HFFc6 (cell line): ENCODE results near the gene PCBP1. TPM values are rescaled to one million over a fixed set of nuclear protein-coding genes. Genes with fewer than 3 reads are reported as not detected.

Experiments used
- DNase-seq: peaks from one replicate; pipeline ENCODE4 v3.0.0-alpha.2; 2018
- H3K27ac Mint-ChIP-seq: 2 replicates; pipeline ENCODE4 v1.8.0; 2020; ENCODE audit warnings: mild to moderate bottlenecking, mixed read lengths
- H3K27me3 Mint-ChIP-seq: 2 replicates; pipeline ENCODE4 v1.8.0; 2021; ENCODE audit warnings: mild to moderate bottlenecking, moderate library complexity, mixed read lengths; ENCODE audit not compliant: insufficient read depth
- H3K36me3 Mint-ChIP-seq: 2 replicates; pipeline ENCODE4 v1.8.0; 2021; ENCODE audit warnings: low read depth, mixed read lengths
- H3K4me1 Mint-ChIP-seq: 2 replicates; pipeline ENCODE4 v1.8.0; 2020; ENCODE audit warnings: low read depth, mixed read lengths
- H3K4me3 Mint-ChIP-seq: 2 replicates; pipeline ENCODE4 v1.8.0; 2020; ENCODE audit warnings: mild to moderate bottlenecking, moderate library complexity, mixed read lengths
- H3K9me3 Mint-ChIP-seq: 2 replicates; pipeline ENCODE4 v1.8.0; 2020; ENCODE audit warnings: mild to moderate bottlenecking, mixed read lengths
- total RNA-seq, 6 experiments: library from RNA; stranded (reverse); fragmentation: NEBNext Ultra II Directional; extraction: Animal tissue kit (Norgen Biotek cat#: 25700); gene quantifications; 2 replicates in 1 of 6; 3 replicates in 5 of 6; pipeline ENCODE4 v1.2.3, GENCODE V29; 2021
- TF ChIP-seq, protein P1 (sequence below): fragments of 200-600 bp; sonication (generic); IDR thresholded peaks from 2 replicates; pipeline ENCODE4 v1.5.0; 2021; ENCODE audit warnings: antibody characterized with exemption, mild to moderate bottlenecking

PCBP1 gene
- total RNA-seq, 6 experiments from 2014 or later = 293 to 369 (median 361) TPM

DNA sequence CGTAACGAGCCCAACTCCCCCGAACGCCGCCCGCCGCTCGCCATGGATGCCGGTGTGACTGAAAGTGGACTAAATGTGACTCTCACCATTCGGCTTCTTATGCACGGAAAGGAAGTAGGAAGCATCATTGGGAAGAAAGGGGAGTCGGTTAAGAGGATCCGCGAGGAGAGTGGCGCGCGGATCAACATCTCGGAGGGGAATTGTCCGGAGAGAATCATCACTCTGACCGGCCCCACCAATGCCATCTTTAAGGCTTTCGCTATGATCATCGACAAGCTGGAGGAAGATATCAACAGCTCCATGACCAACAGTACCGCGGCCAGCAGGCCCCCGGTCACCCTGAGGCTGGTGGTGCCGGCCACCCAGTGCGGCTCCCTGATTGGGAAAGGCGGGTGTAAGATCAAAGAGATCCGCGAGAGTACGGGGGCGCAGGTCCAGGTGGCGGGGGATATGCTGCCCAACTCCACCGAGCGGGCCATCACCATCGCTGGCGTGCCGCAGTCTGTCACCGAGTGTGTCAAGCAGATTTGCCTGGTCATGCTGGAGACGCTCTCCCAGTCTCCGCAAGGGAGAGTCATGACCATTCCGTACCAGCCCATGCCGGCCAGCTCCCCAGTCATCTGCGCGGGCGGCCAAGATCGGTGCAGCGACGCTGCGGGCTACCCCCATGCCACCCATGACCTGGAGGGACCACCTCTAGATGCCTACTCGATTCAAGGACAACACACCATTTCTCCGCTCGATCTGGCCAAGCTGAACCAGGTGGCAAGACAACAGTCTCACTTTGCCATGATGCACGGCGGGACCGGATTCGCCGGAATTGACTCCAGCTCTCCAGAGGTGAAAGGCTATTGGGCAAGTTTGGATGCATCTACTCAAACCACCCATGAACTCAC is 673 bp downstream of the PCBP1 start:
- DNase-seq = peak; percentile 44
- peaks cover 6% of the 10 kb centered on the region for H3K27me3 Mint-ChIP-seq
- TF ChIP-seq, protein P1, sequence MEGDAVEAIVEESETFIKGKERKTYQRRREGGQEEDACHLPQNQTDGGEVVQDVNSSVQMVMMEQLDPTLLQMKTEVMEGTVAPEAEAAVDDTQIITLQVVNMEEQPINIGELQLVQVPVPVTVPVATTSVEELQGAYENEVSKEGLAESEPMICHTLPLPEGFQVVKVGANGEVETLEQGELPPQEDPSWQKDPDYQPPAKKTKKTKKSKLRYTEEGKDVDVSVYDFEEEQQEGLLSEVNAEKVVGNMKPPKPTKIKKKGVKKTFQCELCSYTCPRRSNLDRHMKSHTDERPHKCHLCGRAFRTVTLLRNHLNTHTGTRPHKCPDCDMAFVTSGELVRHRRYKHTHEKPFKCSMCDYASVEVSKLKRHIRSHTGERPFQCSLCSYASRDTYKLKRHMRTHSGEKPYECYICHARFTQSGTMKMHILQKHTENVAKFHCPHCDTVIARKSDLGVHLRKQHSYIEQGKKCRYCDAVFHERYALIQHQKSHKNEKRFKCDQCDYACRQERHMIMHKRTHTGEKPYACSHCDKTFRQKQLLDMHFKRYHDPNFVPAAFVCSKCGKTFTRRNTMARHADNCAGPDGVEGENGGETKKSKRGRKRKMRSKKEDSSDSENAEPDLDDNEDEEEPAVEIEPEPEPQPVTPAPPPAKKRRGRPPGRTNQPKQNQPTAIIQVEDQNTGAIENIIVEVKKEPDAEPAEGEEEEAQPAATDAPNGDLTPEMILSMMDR = peak; percentile 28; the same call in 1 of the 2 replicates
- H3K27ac Mint-ChIP-seq = peak overlapping the region; percentile 100
- peaks cover 47% of the 10 kb centered on the region for H3K36me3 Mint-ChIP-seq
- H3K9me3 Mint-ChIP-seq = no peaks in the 10 kb centered on the region
- peak overlapping the region; percentile 98 for H3K4me3 Mint-ChIP-seq
- peaks cover 47% of the 10 kb centered on the region for H3K4me1 Mint-ChIP-seq

DNA sequence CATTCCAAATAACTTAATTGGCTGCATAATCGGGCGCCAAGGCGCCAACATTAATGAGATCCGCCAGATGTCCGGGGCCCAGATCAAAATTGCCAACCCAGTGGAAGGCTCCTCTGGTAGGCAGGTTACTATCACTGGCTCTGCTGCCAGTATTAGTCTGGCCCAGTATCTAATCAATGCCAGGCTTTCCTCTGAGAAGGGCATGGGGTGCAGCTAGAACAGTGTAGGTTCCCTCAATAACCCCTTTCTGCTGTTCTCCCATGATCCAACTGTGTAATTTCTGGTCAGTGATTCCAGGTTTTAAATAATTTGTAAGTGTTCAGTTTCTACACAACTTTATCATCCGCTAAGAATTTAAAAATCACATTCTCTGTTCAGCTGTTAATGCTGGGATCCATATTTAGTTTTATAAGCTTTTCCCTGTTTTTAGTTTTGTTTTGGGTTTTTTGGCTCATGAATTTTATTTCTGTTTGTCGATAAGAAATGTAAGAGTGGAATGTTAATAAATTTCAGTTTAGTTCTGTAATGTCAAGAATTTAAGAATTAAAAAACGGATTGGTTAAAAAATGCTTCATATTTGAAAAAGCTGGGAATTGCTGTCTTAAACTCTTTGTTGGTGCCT is 1.4 kb downstream of the PCBP1 start:
- no peak for DNase-seq
- Mint-ChIP-seq H3K36me3 (peaks cover 45% of the 10 kb centered on the region), H3K9me3 (no peaks in the 10 kb centered on the region), H3K4me3 (peak overlapping the region; percentile 98), H3K4me1 (peaks cover 40% of the 10 kb centered on the region), H3K27ac (peak overlapping the region; percentile 100), H3K27me3 (peaks cover 6% of the 10 kb centered on the region)
- TF ChIP-seq, protein P1 = no peak

- Mint-ChIP-seq H3K9me3 (no peaks in the 10 kb centered on the region), H3K27ac (peak overlapping the region; percentile 100), H3K27me3 (peaks cover 6% of the 10 kb centered on the region), H3K4me3 (peak overlapping the region; percentile 98), H3K4me1 (peaks cover 33% of the 10 kb centered on the region), H3K36me3 (peaks cover 42% of the 10 kb centered on the region)
- TF ChIP-seq, protein P1 = no peak
- no peak for DNase-seq
Measured at GRCh38 chr2:70089220-70089982, 2.1 kb downstream of the PCBP1 start.

DNA sequence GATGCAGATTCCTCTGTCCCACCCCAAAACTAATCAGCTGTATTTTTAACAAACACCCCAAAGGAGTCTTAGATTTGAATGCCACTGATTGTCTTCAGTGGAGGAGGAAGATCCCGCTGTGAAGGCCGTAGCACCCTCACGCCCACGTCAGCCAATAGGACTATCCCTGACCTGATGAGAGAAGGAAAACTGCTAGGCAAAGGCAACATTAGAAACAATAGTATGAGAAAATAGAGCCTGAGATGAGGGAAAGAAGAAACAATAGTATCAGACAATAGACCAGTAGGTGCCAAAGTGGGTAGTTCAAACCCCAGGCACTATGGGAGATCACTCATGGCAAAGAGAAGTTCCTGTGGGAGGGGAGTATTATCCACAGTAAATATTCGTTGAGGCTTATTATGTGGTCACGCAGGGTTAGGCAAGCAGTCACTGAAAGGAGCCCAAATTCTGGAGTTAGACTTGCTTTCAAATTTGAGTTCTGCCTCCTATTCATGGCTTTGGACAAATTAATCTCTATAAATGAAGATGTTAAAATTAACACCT is 2.8 kb downstream of the PCBP1 start:
- H3K27ac Mint-ChIP-seq = peak overlapping the region; percentile 100
- H3K36me3 Mint-ChIP-seq = peaks cover 40% of the 10 kb centered on the region
- no peak for DNase-seq
- no peaks in the 10 kb centered on the region for H3K9me3 Mint-ChIP-seq
- peaks cover 6% of the 10 kb centered on the region for H3K27me3 Mint-ChIP-seq
- TF ChIP-seq, protein P1 = no peak
- H3K4me3 Mint-ChIP-seq = peak overlapping the region; percentile 98
- H3K4me1 Mint-ChIP-seq = peaks cover 36% of the 10 kb centered on the region

- H3K27ac Mint-ChIP-seq = peak overlapping the region; percentile 32
- H3K4me3 Mint-ChIP-seq = no peak overlapping the region
- peaks cover 33% of the 10 kb centered on the region for H3K4me1 Mint-ChIP-seq
- peaks cover 32% of the 10 kb centered on the region for H3K36me3 Mint-ChIP-seq
- TF ChIP-seq, protein P1 = no peak
- DNase-seq = no peak
- no peaks in the 10 kb centered on the region for H3K9me3 Mint-ChIP-seq
- peaks cover 6% of the 10 kb centered on the region for H3K27me3 Mint-ChIP-seq
Measured at GRCh38 chr2:70090706-70091334, 3.5 kb downstream of the PCBP1 start.
